Ectodermal cell (in vitro differentiated cells): ENCODE measurements around the gene UQCC2.
A peak's percentile ranks its signal among the peaks of the same experiment; 100 is the strongest.

Experiments
- H3K27ac ChIP-seq: 2 replicates; pipeline ENCODE4 v1.7.0; 2013; ENCODE audit warnings: mild to moderate bottlenecking, low read depth, low read length; ENCODE audit not compliant: insufficient read depth, poor library complexity, severe bottlenecking
- H3K27me3 ChIP-seq: 2 replicates; pipeline ENCODE4 v1.7.0; 2013; ENCODE audit warnings: mild to moderate bottlenecking, low read length; ENCODE audit not compliant: insufficient read depth, control insufficient read depth, poor library complexity, severe bottlenecking
- H3K36me3 ChIP-seq: one replicate; pipeline ENCODE4 v1.7.0; 2013; ENCODE audit warnings: low read length; ENCODE audit not compliant: control insufficient read depth, insufficient read depth
- H3K4me1 ChIP-seq: one replicate; pipeline ENCODE4 v1.7.0; 2013; ENCODE audit warnings: low read length; ENCODE audit not compliant: control insufficient read depth, insufficient read depth
- H3K4me3 ChIP-seq: 2 replicates; pipeline ENCODE4 v1.7.0; 2013; ENCODE audit warnings: low read depth, low read length, control low read depth; ENCODE audit not compliant: insufficient read depth
- H3K9me3 ChIP-seq: 2 replicates; pipeline ENCODE4 v1.7.0; 2013; ENCODE audit warnings: mild to moderate bottlenecking, low read length, moderate library complexity; ENCODE audit not compliant: control insufficient read depth
- WGBS, 2 experiments: methylation state at CpG; one replicate each; pipeline ENCODE4 v1.1.7; 2013; ENCODE audit warnings: missing lambda C conversion rate in 2 of 2; 5-methylcytosine and 5-hydroxymethylcytosine counted together

UQCC2 gene

DNA sequence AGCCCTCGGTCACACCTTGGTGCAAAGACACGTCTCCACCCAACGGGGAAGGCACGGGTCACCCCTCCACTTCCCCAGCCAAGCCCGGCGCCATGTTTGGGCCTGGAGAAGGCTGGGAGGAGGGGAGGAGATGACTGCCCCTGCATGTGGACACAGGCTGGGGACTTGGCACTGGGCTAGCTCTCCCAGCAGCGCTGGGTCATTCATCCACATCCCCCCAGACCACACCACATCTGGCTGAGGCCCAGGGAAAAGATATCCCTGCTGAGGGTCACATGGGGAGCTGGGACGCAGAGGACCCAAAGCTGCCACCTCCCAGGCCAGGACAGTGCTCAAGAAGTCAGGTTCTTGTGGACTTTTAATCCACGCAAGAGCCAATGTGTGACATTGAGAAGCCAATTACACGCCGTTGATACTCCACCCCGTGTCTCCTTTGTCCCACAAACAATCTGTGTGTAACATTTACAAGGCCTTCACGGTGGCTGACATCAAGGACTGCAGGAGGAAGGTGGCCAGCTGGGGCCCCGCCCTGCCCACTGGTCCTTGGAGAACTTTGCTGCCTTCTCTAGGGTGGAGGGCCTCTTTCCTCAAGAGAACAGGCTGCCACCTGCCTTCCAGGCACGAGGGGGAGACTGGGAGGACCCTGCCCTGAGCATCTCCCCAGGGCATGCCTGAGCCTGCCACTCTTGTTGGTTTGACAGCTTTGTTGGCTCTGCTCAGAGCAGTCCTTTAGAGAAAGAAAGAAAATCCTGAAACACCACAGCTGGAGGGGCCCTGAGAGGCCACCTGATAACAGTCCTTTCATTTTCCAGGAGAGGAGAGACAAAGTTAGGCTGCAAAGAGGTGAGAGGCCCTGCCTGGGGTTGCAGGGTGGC is 40.5 kb upstream of the UQCC2 start:
- H3K27me3 ChIP-seq, result no peaks in the 10 kb centered on the region
- no peaks in the 10 kb centered on the region for H3K9me3 ChIP-seq
- H3K27ac ChIP-seq, result no peak overlapping the region
- peaks cover 56% of the 10 kb centered on the region for H3K4me1 ChIP-seq
- WGBS, 2 experiments, result 86 to 87% methylated on average over 15 of the region's 15 CpGs
- H3K36me3 ChIP-seq, result no peaks in the 10 kb centered on the region
- no peak overlapping the region for H3K4me3 ChIP-seq

DNA sequence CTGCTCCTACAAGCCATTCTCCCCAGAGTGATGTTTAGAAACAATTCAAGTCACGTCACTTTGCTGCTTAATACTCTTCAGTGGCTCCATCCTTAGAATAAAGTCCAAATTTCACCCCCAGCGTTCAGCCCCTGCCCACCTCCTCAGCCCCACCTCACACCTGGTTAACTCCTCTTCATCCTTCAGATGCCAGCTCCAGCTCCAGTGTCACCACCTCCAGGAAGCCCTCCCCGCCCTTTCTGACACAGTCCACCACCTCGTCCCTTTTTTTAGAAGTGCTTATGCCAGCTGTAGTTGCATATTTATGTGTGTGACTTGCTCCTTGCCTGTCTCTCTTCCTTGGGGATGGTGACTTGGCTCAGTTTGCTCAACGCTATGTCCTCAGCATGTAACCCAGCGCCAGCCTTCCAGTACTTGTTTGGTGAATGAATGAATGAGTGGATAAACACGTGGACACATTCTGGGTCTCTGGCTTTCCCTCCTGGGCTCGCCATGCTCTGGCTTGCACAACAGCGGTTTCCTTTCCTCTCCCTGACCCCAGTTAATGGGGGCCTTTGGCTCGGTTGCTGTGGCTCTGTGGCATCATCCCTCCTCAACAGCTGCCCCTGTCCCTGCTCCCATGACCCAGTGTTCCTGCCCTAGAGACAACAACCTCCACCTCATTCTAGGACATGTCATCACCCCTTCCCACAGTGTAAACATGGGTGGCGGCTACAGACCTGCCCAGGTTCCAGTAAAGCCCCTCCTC is 38.9 kb upstream of the UQCC2 start:
- Histone ChIP-seq H3K4me3 (no peak overlapping the region), H3K36me3 (no peaks in the 10 kb centered on the region), H3K27me3 (no peaks in the 10 kb centered on the region), H3K27ac (no peak overlapping the region), H3K4me1 (peaks cover 69% of the 10 kb centered on the region), H3K9me3 (no peaks in the 10 kb centered on the region)
- WGBS, 2 experiments, result 94% methylated on average over 11 of the region's 11 CpGs

DNA sequence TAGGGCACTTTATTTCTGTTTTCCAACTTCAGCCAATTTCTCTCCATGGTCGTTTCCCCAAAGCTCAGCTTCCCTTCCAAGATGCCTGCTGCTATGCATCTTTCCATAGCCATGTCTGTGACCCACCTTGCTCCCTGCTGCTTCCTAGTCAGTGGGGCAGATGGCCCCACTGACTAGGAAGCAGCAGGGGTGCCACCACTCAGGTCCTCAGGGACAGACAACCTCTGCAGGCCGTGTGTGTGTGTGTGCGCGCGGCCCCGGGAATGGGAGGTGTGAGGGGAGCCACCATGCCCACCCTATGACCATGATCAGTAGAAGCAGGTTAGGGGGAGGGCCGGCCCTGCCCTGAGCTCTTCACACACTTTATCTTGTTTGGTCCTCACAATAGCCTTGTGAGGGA is 37.9 kb upstream of the UQCC2 start:
- Histone ChIP-seq H3K4me1 (peaks cover 71% of the 10 kb centered on the region), H3K36me3 (no peaks in the 10 kb centered on the region), H3K4me3 (no peak overlapping the region), H3K27me3 (no peaks in the 10 kb centered on the region), H3K9me3 (no peaks in the 10 kb centered on the region), H3K27ac (no peak overlapping the region)
- 83 to 85% methylated on average over 7 of the region's 7 CpGs for WGBS, 2 experiments

DNA sequence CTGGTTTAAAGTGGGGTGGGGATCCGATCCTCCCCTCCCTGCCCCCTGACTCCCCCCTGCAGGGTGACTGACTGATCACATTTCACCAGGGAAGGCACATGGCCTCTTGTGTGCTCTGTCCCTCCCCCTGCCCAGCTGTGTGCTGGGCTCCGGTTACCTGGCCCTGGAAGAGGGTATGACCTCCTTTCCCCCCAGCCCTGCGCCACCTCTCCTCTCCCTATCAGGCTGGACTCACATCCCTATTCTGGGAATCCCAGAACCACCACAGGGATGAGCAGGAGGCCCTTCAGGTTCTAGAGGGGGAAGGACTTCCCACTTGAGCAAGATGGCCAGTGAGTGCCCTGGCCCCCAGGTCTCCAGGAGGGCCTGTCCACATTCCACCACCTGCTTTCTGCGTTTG is 37.3 kb upstream of the UQCC2 start:
- Histone ChIP-seq H3K27me3 (no peaks in the 10 kb centered on the region), H3K27ac (no peak overlapping the region), H3K9me3 (no peaks in the 10 kb centered on the region), H3K36me3 (no peaks in the 10 kb centered on the region), H3K4me3 (no peak overlapping the region), H3K4me1 (peaks cover 75% of the 10 kb centered on the region)
- WGBS, 2 experiments, result 55 to 57% methylated on average over 4 of the region's 4 CpGs

DNA sequence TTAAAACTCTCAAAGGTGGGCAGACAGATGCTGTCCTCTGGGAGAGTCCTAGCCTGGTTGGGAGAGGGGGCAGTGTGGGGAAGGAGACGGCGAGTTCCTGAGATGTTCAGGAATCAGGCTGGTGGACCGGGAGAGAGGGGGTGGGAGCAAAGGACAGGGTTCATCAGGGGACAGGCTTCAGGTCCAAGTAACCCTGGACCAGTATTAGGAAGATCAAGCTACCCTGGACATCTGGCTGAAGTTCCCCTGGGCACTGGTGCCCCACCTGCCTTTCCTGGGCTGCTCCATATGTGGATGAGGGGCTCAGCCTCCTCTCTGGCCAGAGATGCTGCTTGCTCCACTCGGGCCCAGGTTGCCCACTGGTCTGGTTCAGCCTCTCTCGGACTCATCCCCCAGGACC is 36.3 kb upstream of the UQCC2 start:
- WGBS, 2 experiments, result 90% methylated on average over 5 of the region's 5 CpGs
- Histone ChIP-seq H3K4me1 (peaks cover 76% of the 10 kb centered on the region), H3K9me3 (no peaks in the 10 kb centered on the region), H3K27ac (no peak overlapping the region), H3K36me3 (no peaks in the 10 kb centered on the region), H3K4me3 (no peak overlapping the region), H3K27me3 (no peaks in the 10 kb centered on the region)

DNA sequence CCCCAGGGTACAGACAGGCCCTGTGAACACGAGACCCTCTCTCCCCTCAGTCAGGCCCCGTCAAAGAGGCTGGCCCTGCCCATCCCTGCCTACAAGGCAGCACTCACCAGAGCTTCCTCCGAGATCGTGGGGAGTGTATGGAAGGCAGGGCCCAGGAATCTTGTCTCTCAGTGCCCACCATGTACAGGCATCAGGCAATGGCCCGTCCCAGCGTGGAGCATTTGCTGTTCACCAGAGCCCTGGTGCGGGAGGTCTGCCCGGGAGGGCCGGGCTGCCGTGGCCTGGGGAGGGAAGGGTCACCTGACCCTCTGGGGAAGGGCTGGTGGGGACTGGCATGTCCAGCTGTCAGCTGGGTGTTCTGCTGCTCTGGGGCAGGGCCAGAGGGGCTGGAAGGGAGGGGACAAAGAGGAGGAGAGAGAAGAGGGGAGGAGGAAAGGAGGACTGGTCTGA is 35.2 kb upstream of the UQCC2 start, which contains the start of gene IP6K3:
Gene IP6K3, minus strand, starts transcription at position 255 of the 450 bp plus-strand sequence. CDS start 11,429 bp downstream, outside the sequence.
- Histone ChIP-seq H3K27ac (no peak within 1 kb of the TSS), H3K4me1 (peaks cover 68% of the 10 kb centered on the region), H3K4me3 (peak within 1 kb of the TSS; percentile 1), H3K36me3 (no peaks in the 10 kb centered on the region), H3K9me3 (no peaks in the 10 kb centered on the region), H3K27me3 (no peaks in the 10 kb centered on the region)
- 21 to 23% methylated on average over 10 of the region's 10 CpGs for WGBS, 2 experiments

DNA sequence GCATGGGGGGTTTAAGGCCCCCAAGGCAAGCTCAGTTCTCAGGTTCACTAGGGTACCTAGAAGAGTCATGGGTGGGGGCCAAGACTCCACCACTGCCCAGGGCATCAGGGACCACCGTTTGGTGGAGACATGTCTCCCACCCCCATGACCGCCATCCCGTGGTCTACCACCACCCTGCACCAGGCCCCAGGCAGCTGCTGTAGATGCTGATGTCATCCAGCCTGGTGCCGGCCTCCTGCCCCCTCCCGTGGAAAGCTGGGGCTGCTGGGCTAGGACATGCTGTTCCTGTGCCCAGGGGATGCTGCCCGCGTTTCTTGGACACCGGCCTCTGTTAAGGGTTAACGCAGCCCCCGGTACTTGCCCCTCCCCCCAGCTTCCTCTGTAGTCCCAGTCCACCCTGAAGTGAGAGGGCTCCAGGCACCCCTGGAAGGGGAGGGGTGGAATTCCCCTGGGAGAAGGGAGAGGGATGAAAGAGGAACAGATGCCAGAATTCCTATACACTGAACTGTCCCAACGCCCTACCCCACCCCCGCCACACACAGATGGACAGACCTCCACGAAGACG is 34.6 kb upstream of the UQCC2 start:
- Histone ChIP-seq H3K9me3 (no peaks in the 10 kb centered on the region), H3K4me3 (peak overlapping the region; percentile 1), H3K27me3 (no peaks in the 10 kb centered on the region), H3K4me1 (peaks cover 62% of the 10 kb centered on the region), H3K36me3 (no peaks in the 10 kb centered on the region), H3K27ac (no peak overlapping the region)
- WGBS, 2 experiments, result 30 to 46% methylated on average over 14 of the region's 14 CpGs

DNA sequence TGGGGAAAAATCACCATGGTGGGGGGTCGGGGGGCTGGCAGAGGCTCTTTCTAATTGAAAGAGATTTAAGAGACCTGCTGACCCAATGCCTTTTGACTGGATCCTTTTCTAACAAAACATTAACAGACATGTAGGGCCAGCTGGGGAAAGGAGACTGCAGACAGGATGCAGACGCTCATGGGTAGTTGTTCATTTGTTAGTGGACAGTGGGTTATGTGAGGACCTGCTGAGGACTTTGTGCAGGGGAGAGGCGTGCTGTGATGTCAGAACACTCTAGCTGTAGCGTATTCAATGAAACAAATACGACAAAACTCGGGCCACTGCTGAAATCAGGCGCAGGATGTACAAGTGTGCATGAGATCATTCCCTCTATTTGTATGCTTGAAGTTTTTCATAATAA is 34.0 kb upstream of the UQCC2 start:
- Histone ChIP-seq H3K27me3 (no peaks in the 10 kb centered on the region), H3K36me3 (no peaks in the 10 kb centered on the region), H3K9me3 (no peaks in the 10 kb centered on the region), H3K4me1 (peaks cover 60% of the 10 kb centered on the region), H3K4me3 (no peak overlapping the region), H3K27ac (no peak overlapping the region)
- 75 to 77% methylated on average over 7 of the region's 7 CpGs for WGBS, 2 experiments

DNA sequence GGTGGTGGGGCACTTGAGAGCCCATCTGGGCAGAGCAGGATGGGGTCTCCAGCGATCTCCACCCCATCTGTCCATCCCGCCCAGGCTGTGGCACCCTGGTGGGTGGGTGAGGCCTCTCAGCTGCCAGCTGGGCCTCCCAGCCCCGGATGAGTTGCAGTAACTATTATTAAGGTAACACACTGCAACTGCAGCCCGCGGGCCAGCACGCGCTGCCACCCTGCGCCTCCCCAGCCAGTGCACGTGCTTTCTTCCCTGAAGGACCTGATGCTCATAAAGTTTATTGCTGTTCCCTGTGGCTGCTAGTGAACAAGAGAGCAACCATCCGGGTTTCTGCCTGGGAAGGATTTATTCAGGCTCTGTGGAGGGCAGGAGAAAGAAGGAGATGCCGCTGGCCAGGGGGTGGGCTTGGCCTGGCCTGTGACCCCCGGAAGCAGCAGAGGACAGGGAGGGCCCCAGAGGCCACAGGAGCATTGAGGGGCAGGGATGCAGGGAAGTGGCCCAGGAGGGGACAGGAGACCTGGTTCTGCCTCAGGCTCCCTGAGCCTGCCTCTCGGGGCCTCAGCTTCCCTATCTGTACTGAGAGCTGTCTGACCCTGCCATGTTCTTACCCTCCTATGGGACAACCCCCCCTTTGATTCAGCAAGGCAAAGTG is 33.5 kb upstream of the UQCC2 start:
- WGBS, 2 experiments, result 51 to 59% methylated on average over 13 of the region's 13 CpGs
- Histone ChIP-seq H3K27me3 (no peaks in the 10 kb centered on the region), H3K9me3 (no peaks in the 10 kb centered on the region), H3K4me1 (peaks cover 57% of the 10 kb centered on the region), H3K27ac (no peak overlapping the region), H3K4me3 (no peak overlapping the region), H3K36me3 (no peaks in the 10 kb centered on the region)
